Fibroblast of skin of abdomen (primary cell): ENCODE data around the gene PRKG1.

Source experiments
- DNase-seq: peaks from one replicate; pipeline ENCODE4 v3.0.0-alpha.2; 2013

Gene PRKG1

DNA sequence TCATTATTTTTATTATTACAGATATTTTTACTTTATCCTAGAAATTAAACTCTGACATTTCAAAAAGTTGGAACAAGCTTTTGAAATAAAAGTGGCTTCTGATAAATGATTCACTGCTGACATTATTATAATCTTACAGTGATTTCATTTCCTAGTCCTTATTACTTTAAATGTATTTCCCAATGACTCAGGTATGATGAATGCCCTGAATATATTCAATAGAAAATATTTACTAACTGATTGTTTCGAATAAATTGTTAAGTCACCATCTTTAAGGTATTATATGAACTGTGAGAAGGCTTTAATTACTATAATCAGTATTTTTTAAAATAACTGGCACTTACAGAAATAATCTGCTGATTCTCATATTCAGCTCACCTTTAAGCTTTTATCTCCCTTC is 1261.4 kb downstream of the PRKG1 start:
- no peak for DNase-seq

DNA sequence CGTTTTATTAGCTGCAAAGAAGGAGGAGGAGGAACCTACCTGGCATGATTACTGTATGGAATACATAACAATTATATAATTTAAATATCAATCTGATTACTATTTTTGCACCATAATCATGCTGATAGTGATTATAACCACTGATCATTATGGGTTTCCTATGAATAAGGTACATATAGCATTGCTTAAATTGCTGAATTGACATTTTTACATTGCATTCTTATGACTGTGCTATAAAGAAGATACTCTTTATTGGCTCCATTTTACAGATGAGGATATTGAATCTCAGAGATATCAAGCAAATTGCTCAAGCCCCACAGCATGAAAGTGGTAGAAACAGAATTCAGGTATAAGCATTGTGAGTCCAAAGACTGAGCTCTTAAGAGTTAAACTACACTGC is 1262.9 kb downstream of the PRKG1 start:
- no peak for DNase-seq

DNA sequence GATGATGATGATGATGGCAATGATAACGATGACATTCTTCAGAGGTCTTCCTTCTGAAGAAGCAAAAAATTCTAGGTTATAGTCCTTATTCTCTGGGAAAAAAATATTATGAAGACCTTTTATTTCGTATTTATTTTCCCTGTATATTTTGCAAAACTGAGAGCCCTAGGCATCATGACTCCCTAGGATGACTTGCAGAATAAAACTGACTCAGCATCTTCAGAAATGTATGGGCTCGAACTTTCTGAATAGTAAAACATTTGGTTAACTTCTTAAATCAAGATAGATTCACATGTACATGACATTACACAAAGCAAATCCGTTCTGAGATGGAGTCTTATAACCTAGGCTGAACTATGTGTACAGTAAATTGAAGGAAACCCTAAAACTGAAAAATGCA is 1269.2 kb downstream of the PRKG1 start:
- DNase-seq = no peak

DNA sequence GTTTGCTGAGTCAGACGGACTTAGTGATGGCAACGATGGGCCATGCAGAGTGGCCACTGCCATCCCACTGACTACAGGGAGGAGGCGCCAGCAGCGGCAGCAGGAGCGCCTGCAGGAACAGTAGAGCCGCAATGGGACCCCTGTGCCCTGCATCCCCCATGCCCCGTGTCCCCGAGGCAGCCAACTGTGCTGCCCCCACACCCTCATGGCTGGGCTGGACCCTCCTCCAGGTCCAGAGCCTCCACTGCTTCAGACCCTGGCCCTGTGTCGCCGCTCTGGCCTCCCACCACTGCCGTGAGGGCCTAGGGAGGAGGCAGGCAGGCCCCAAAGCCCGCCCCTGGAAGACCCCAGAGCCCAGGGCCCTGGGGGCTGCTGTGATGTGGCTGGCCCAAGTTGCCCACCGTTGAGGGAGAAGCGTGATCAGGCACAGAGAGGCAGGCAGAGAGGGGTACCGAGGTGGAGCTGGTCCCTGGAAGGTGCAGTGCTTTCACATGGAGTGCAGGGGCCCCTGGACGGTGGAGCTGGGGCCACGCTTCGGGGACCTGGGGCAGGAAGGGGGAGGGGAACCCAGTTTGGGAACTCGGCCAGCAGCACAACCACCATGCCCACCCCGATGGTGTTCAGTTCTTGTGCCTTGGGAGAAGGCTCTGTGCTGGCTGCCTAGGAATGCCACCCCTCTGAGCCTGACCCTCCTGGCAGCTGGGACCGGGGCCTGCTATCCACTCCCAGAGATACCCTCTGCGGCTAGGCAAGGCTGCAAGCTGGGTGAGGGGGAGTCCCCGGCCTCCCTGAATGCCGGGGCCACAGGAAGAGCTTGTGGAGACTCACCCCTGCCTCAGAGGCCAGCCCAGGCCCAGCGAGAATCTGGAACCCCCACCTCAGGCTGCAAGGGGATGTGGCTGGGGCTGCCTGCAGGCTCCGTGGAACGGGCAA is 1272.4 kb downstream of the PRKG1 start:
- no peak for DNase-seq

DNA sequence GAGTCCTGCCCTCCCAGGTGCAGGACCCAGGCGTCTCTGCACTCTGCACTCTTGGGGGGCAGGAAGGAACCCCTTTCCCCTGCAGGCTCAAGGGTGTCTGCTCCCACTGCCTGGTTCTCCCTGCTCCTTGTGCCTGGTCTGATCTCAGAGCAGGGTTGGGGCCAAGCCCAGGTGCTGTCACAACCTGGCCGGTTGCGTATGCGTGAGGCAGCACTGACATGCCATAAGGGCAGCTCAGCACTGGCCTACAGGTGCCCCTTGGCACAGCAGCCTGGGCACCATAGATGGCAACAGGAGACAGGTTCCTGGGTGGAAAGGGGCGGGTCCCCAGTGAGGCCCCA is 1273.0 kb downstream of the PRKG1 start:
- no peak for DNase-seq
